ENCODE results near the gene BRD7.
"Not testable (repeated sequence)": the region's sequence is repeated elsewhere in the genome, so short reads cannot be mapped to it uniquely, and the experiment has no call there.

The BRD7 gene

GRCh38 chr16:50354629-50355456 is 13.9 kb downstream of the BRD7 start:
- DNase-seq (ENCODE audit: extremely low read depth, low read depth), result no peak

GRCh38 chr16:50354082-50354481 is 14.7 kb downstream of the BRD7 start:
- DNase-seq (ENCODE audit: extremely low read depth, low read depth), result no peak
- no peak for TF ChIP-seq CTCF (IDR thresholded peaks at IDR 0.05; ENCODE audit: low read depth, low read length)

More at GRCh38 chr16:50354629-50355456, 13.9 kb downstream of the BRD7 start:
- TF ChIP-seq CTCF (IDR thresholded peaks at IDR 0.05; ENCODE audit: low read depth, low read length), result peak; percentile 61

GRCh38 chr16:50351952-50352351 is 16.8 kb downstream of the BRD7 start:
- no peak for TF ChIP-seq CTCF (IDR thresholded peaks at IDR 0.05; ENCODE audit: low read depth, low read length)

GRCh38 chr16:50351116-50351515 is 17.7 kb downstream of the BRD7 start:
- DNase-seq (ENCODE audit: extremely low read depth, low read depth), result no peak
- TF ChIP-seq CTCF (IDR thresholded peaks at IDR 0.05; ENCODE audit: low read depth, low read length), result no peak

More at GRCh38 chr16:50351952-50352351, 16.8 kb downstream of the BRD7 start:
- DNase-seq (ENCODE audit: extremely low read depth, low read depth), result no peak

- DNase-seq (ENCODE audit: extremely low read depth, low read depth), result not testable (repeated sequence)
Measured at GRCh38 chr16:50345210-50345609, 23.6 kb downstream of the BRD7 start.

- not testable (repeated sequence) for DNase-seq (ENCODE audit: extremely low read depth, low read depth)
Measured at GRCh38 chr16:50343566-50343965, 25.2 kb downstream of the BRD7 start.

- peak; percentile 87 for DNase-seq (ENCODE audit: extremely low read depth, low read depth)
Measured at GRCh38 chr16:50340578-50340977, 28.2 kb downstream of the BRD7 start.

More at GRCh38 chr16:50340578-50340977, 28.2 kb downstream of the BRD7 start:
- TF ChIP-seq CTCF (IDR thresholded peaks at IDR 0.05; ENCODE audit: low read depth, low read length), result no peak
